Activated T-helper 1 cell treated with anti-CD3 and anti-CD28 coated beads, Interleukin-2, amount 50 U/mL, for 16 hours (primary cell): ENCODE measurements around the gene MICALL2.

Experiments
- DNase-seq, 2 donors: peaks; one replicate each; pipeline ENCODE4 v3.0.0-alpha.2; 2020; ENCODE audit warnings: low read depth in 1 of 2, low spot score in 1 of 2

Gene MICALL2

GRCh38 chr7:1458683-1459511, at the start of gene MICALL2:
TSS of gene MICALL2 (minus strand) at chr7:1459470. CDS start at chr7:1459326, 144 bp downstream.
- peak in 1 of 2 donors; percentile 15 for DNase-seq

GRCh38 chr7:1508277-1508758, 49.0 kb upstream of the MICALL2 start:
- no peak for DNase-seq

GRCh38 chr7:1505731-1506550, 46.7 kb upstream of the MICALL2 start:
- no peak for DNase-seq

- DNase-seq, result peak; percentile 83 to 85
These were observed 44.8 kb upstream of the MICALL2 start, which contains the start of gene INTS1 for GRCh38 chr7:1503816-1504775. TSS of gene INTS1 (minus strand) at chr7:1504389. CDS start at chr7:1503960, 429 bp downstream.

GRCh38 chr7:1503390-1503789, 44.1 kb upstream of the MICALL2 start:
- no peak for DNase-seq

GRCh38 chr7:1502845-1503244, 43.6 kb upstream of the MICALL2 start:
- no peak for DNase-seq

GRCh38 chr7:1501487-1502270, 42.4 kb upstream of the MICALL2 start:
- no peak for DNase-seq

- no peak for DNase-seq
These were observed 41.0 kb upstream of the MICALL2 start for GRCh38 chr7:1500064-1500807.

GRCh38 chr7:1499367-1500029, 40.2 kb upstream of the MICALL2 start:
- DNase-seq, result no peak

GRCh38 chr7:1498370-1499305, 39.4 kb upstream of the MICALL2 start:
- DNase-seq, result no peak

GRCh38 chr7:1497293-1497927, 38.1 kb upstream of the MICALL2 start:
- no peak for DNase-seq

GRCh38 chr7:1496531-1497292, 37.4 kb upstream of the MICALL2 start:
- no peak for DNase-seq

- DNase-seq, result no peak
These were observed 36.4 kb upstream of the MICALL2 start for GRCh38 chr7:1495564-1496242.

GRCh38 chr7:1494866-1495563, 35.7 kb upstream of the MICALL2 start:
- DNase-seq, result no peak

GRCh38 chr7:1494447-1494846, 35.2 kb upstream of the MICALL2 start:
- no peak for DNase-seq
